OCI-LY3 (cell line): ENCODE measurements around the gene MTMR2.

Source experiments
- H2AFZ ChIP-seq: fragments of 200-600, 300-600 bp; shearing (Covaris generic); 2 replicates; pipeline ENCODE4 v1.6.0; 2014; ENCODE audit warnings: antibody characterized with exemption, low read depth, low read length
- H3K27ac ChIP-seq: fragments of 200-600, 300-600 bp; sonication (generic); 2 replicates; pipeline ENCODE4 v1.5.1; 2014; ENCODE audit warnings: mild to moderate bottlenecking, low read length, moderate library complexity, mixed read lengths
- H3K27me3 ChIP-seq: fragments of 200-600, 300-600 bp; sonication (generic); 2 replicates; pipeline ENCODE4 v1.6.1; 2014; ENCODE audit warnings: low read depth, low read length, mixed read lengths
- H3K36me3 ChIP-seq: fragments of 200-600, 300-600 bp; sonication (generic); replicated peaks from 2 replicates; pipeline ENCODE3; 2014; ENCODE audit warnings: low read depth, low read length, mixed read lengths
- H3K4me1 ChIP-seq: fragments of 300-600, 200-600 bp; sonication (generic); 2 replicates; pipeline ENCODE4 v1.6.1; 2014; ENCODE audit warnings: low read length, mixed read lengths
- H3K4me2 ChIP-seq: fragments of 200-600, 300-600 bp; sonication (generic); 2 replicates; pipeline ENCODE4 v1.6.1; 2014; ENCODE audit warnings: low read length, mixed read lengths
- H3K4me3 ChIP-seq: fragments of 300-600, 200-600 bp; sonication (generic); 2 replicates; pipeline ENCODE4 v1.5.1; 2014; ENCODE audit warnings: antibody characterized with exemption, mild to moderate bottlenecking, low read length, moderate library complexity
- H3K79me2 ChIP-seq: fragments of 300-600, 200-600 bp; shearing (Covaris generic); 2 replicates; pipeline ENCODE4 v1.6.1; 2014; ENCODE audit warnings: mild to moderate bottlenecking, low read length, mixed read lengths
- H3K9ac ChIP-seq: fragments of 300-600, 200-600 bp; shearing (Covaris generic); 2 replicates; pipeline ENCODE4 v1.6.0; 2014; ENCODE audit warnings: mild to moderate bottlenecking, low read length, moderate library complexity
- H3K9me3 ChIP-seq: fragments of 200-600, 300-600 bp; shearing (Covaris generic); 2 replicates; pipeline ENCODE4 v1.6.1; 2014; ENCODE audit warnings: low read length, mixed read lengths; ENCODE audit not compliant: insufficient read depth
- H4K20me1 ChIP-seq: fragments of 200-600, 300-600 bp; sonication (generic); 2 replicates; pipeline ENCODE4 v1.6.1; 2016; ENCODE audit warnings: low read length, mixed read lengths; ENCODE audit not compliant: insufficient read depth
- EZH2phosphoT487 ChIP-seq: fragments of 200-600 bp; shearing (Covaris generic); IDR thresholded peaks from 2 replicates; pipeline ENCODE4 v1.6.1; 2018; ENCODE audit warnings: antibody characterized with exemption, mixed run types, low read depth
- TF ChIP-seq, protein P1 (sequence below): fragments of 200-600, 300-600 bp; sonication (generic); IDR thresholded peaks from 2 replicates; pipeline ENCODE4 v1.5.1; 2014; ENCODE audit warnings: antibody characterized with exemption, low read length, low read depth

Gene MTMR2

GRCh38 chr11:95793116-95793515, 130.8 kb downstream of the MTMR2 start:
- no peaks in the 10 kb centered on the region for H3K27me3 ChIP-seq
- no peaks in the 10 kb centered on the region for H3K36me3 ChIP-seq
- H3K9ac ChIP-seq = no peak overlapping the region
- H3K27ac ChIP-seq = no peak overlapping the region
- H2AFZ ChIP-seq = no peak overlapping the region
- peaks cover 13% of the 10 kb centered on the region for H3K4me1 ChIP-seq
- H3K9me3 ChIP-seq = no peaks in the 10 kb centered on the region
- no peak for TF ChIP-seq EZH2phosphoT487
- TF ChIP-seq, protein P1, sequence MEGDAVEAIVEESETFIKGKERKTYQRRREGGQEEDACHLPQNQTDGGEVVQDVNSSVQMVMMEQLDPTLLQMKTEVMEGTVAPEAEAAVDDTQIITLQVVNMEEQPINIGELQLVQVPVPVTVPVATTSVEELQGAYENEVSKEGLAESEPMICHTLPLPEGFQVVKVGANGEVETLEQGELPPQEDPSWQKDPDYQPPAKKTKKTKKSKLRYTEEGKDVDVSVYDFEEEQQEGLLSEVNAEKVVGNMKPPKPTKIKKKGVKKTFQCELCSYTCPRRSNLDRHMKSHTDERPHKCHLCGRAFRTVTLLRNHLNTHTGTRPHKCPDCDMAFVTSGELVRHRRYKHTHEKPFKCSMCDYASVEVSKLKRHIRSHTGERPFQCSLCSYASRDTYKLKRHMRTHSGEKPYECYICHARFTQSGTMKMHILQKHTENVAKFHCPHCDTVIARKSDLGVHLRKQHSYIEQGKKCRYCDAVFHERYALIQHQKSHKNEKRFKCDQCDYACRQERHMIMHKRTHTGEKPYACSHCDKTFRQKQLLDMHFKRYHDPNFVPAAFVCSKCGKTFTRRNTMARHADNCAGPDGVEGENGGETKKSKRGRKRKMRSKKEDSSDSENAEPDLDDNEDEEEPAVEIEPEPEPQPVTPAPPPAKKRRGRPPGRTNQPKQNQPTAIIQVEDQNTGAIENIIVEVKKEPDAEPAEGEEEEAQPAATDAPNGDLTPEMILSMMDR = no peak
- no peak overlapping the region for H3K4me3 ChIP-seq
- no peak overlapping the region for H3K4me2 ChIP-seq
- peaks cover 77% of the 10 kb centered on the region for H3K79me2 ChIP-seq
- peaks cover 29% of the 10 kb centered on the region for H4K20me1 ChIP-seq

- Histone ChIP-seq H3K4me3 (no peak overlapping the region), H3K9me3 (no peaks in the 10 kb centered on the region), H3K9ac (no peak overlapping the region), H3K27me3 (no peaks in the 10 kb centered on the region), H2AFZ (no peak overlapping the region), H4K20me1 (peaks cover 29% of the 10 kb centered on the region), H3K4me1 (peaks cover 17% of the 10 kb centered on the region), H3K27ac (no peak overlapping the region), H3K79me2 (peaks cover 81% of the 10 kb centered on the region), H3K36me3 (no peaks in the 10 kb centered on the region), H3K4me2 (no peak overlapping the region)
- no peak for TF ChIP-seq EZH2phosphoT487
- TF ChIP-seq, protein P1 = no peak
Measured at GRCh38 chr11:95792700-95793099, 131.2 kb downstream of the MTMR2 start.

GRCh38 chr11:95792200-95792599, 131.7 kb downstream of the MTMR2 start:
- TF ChIP-seq, protein P1 = no peak
- TF ChIP-seq EZH2phosphoT487 = no peak
- peaks cover 17% of the 10 kb centered on the region for H3K4me1 ChIP-seq
- H4K20me1 ChIP-seq = peaks cover 29% of the 10 kb centered on the region
- H3K9me3 ChIP-seq = no peaks in the 10 kb centered on the region
- no peak overlapping the region for H3K27ac ChIP-seq
- no peak overlapping the region for H3K4me3 ChIP-seq
- H3K79me2 ChIP-seq = peaks cover 82% of the 10 kb centered on the region
- no peaks in the 10 kb centered on the region for H3K27me3 ChIP-seq
- no peak overlapping the region for H3K9ac ChIP-seq
- H3K4me2 ChIP-seq = peak overlapping the region; percentile 94
- no peak overlapping the region for H2AFZ ChIP-seq
- no peaks in the 10 kb centered on the region for H3K36me3 ChIP-seq

DNA sequence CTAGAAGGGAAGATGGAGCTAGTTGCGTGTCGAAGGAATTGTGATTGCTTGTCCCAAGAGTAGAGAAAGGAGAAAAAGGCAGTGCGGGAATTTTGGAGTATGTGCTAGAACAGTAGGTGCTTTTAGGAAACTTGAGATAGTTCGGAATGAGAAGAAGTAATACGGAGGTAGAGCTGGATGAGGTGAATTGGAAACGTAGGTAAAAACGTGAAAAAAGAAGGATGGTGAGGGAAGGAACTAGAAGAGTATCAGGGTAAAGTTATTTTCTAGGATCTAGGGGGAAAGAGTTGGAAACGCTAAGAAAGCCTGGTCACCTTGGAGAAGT, 132.2 kb downstream of the MTMR2 start:
- Histone ChIP-seq H3K27ac (no peak overlapping the region), H2AFZ (no peak overlapping the region), H4K20me1 (peaks cover 29% of the 10 kb centered on the region), H3K9me3 (no peaks in the 10 kb centered on the region), H3K27me3 (no peaks in the 10 kb centered on the region), H3K4me1 (peaks cover 17% of the 10 kb centered on the region), H3K4me2 (peak overlapping the region; percentile 94), H3K36me3 (no peaks in the 10 kb centered on the region), H3K4me3 (peak overlapping the region; percentile 94), H3K9ac (peak overlapping the region; percentile 93), H3K79me2 (peaks cover 80% of the 10 kb centered on the region)
- TF ChIP-seq EZH2phosphoT487 = no peak
- TF ChIP-seq, protein P1 = no peak
